Endothelial cell of umbilical vein (primary cell): ENCODE data around the gene LAG3. TPM values are rescaled to one million over a fixed set of nuclear protein-coding genes. Genes with fewer than 3 reads are reported as not detected.

Experiments used
- BruUV-seq: library from RNA; stranded (reverse); fragments of 400-500 nt; replicated peaks from 2 replicates; lab custom pipeline; 2021; lab: Mats Ljungman, UMichigan
- CTCF ChIA-PET: fragments of 300-600, 350-600 bp; sonication (Branson Sonifier 250); formaldehyde crosslinking; loops from one replicate; lab custom pipeline; 2021; ENCODE audit warnings: antibody characterized with exemption, inconsistent platforms; lab: Charles Lee
- POLR2A ChIA-PET: fragments of 300-600, 350-600 bp; sonication (Branson Sonifier 250); formaldehyde crosslinking; loops from one replicate; lab custom pipeline; 2021; ENCODE audit warnings: antibody characterized with exemption, inconsistent platforms; lab: Charles Lee
- DNase-seq: peaks from one replicate; pipeline ENCODE4 v3.0.0-alpha.2; 2011; ENCODE audit warnings: low read depth, low spot score
- FAIRE-seq: peaks from 2 replicates; lab custom pipeline; 2011; peaks lifted over from hg19 to GRCh38; lab: Jason Lieb, UNC
- H2AFZ ChIP-seq: 2 replicates; pipeline ENCODE4 v1.6.0; 2012; ENCODE audit warnings: low read depth, low read length, control low read depth, inconsistent platforms
- H3K27ac ChIP-seq: 2 replicates; pipeline ENCODE4 v1.5.1; 2011; ENCODE audit warnings: low read depth, mild to moderate bottlenecking, control low read depth, low read length, moderate library complexity; ENCODE audit not compliant: insufficient read depth
- H3K27me3 ChIP-seq, 2 experiments: 2 replicates each; pipeline versions ENCODE4 v1.6.0 to v1.6.1; 2011; ENCODE audit warnings: low read length in 2 of 2, mixed read lengths in 1 of 2; ENCODE audit not compliant: control insufficient read depth in 2 of 2, insufficient read depth in 2 of 2
- H3K36me3 ChIP-seq, 2 experiments: 2 replicates in 1 of 2; 3 replicates in 1 of 2; pipeline ENCODE4 v1.5.1; 2011; ENCODE audit warnings: low read length in 2 of 2, mild to moderate bottlenecking in 1 of 2, moderate library complexity in 1 of 2; ENCODE audit not compliant: control insufficient read depth in 2 of 2, insufficient read depth in 2 of 2; ENCODE audit errors: extremely low read depth in 1 of 2
- H3K4me1 ChIP-seq: 3 replicates; pipeline ENCODE4 v1.5.1; 2011; ENCODE audit warnings: mild to moderate bottlenecking, low read length; ENCODE audit not compliant: control insufficient read depth, insufficient read depth; ENCODE audit errors: extremely low read depth
- H3K4me2 ChIP-seq: 2 replicates; pipeline ENCODE4 v1.6.1; 2011; ENCODE audit warnings: low read length, control low read depth, mixed read lengths; ENCODE audit not compliant: insufficient read depth
- H3K4me3 ChIP-seq, 3 experiments: fragments of 200-600 bp in 1 of 3; sonication (generic), shearing (Covaris generic) in 1 of 3; replicated peaks in 1 of 3; 2 replicates each; pipeline ENCODE4 v1.5.1; 2011 to 2016; ENCODE audit warnings: control low read depth in 3 of 3, low read length in 3 of 3, mild to moderate bottlenecking in 2 of 3, inconsistent platforms in 1 of 3, low read depth in 1 of 3, moderate library complexity in 1 of 3; ENCODE audit not compliant: insufficient read depth in 1 of 3
- H3K79me2 ChIP-seq: 2 replicates; pipeline ENCODE4 v1.6.0; 2012; ENCODE audit warnings: low read length, inconsistent platforms; ENCODE audit not compliant: control insufficient read depth, insufficient read depth
- H3K9ac ChIP-seq: replicated peaks from 2 replicates; pipeline ENCODE3; 2011; ENCODE audit warnings: low read length, control low read depth; ENCODE audit not compliant: insufficient read depth; ENCODE audit errors: extremely low read depth
- H3K9me1 ChIP-seq: replicated peaks from 3 replicates; pipeline ENCODE4 v1.6.0; 2011; ENCODE audit warnings: mild to moderate bottlenecking, low read length; ENCODE audit not compliant: control insufficient read depth, insufficient read depth; ENCODE audit errors: extremely low read depth
- H3K9me3 ChIP-seq: replicated peaks from 2 replicates; pipeline ENCODE4 v1.5.1; 2012; ENCODE audit warnings: low read length, inconsistent platforms; ENCODE audit not compliant: control insufficient read depth, insufficient read depth
- H4K20me1 ChIP-seq: replicated peaks from 2 replicates; pipeline ENCODE3; 2011; ENCODE audit warnings: mild to moderate bottlenecking, low read length; ENCODE audit not compliant: control insufficient read depth, insufficient read depth; ENCODE audit errors: extremely low read depth
- EZH2 ChIP-seq: IDR thresholded peaks from 2 replicates; pipeline ENCODE4 v1.6.1; 2012; ENCODE audit warnings: borderline replicate concordance, low read depth, mild to moderate bottlenecking, moderate library complexity, low read length, inconsistent platforms; ENCODE audit not compliant: severe bottlenecking
- FOS ChIP-seq: IDR thresholded peaks from 2 replicates; pipeline ENCODE4 v1.6.1; 2011; ENCODE audit warnings: mild to moderate bottlenecking, low read length, moderate library complexity, borderline replicate concordance; ENCODE audit not compliant: insufficient read depth
- GATA2 ChIP-seq: IDR thresholded peaks from 2 replicates; pipeline ENCODE4 v1.7.0; 2011; ENCODE audit warnings: low read depth, mild to moderate bottlenecking, moderate library complexity, mixed read lengths, low read length; ENCODE audit not compliant: insufficient read length, insufficient read depth
- JUN ChIP-seq: IDR thresholded peaks from 2 replicates; pipeline ENCODE4 v1.6.1; 2011; ENCODE audit warnings: borderline replicate concordance, low read depth; ENCODE audit not compliant: insufficient read length, insufficient read depth
- MYC ChIP-seq: IDR thresholded peaks from one replicate; pipeline ENCODE4 v1.6.1; 2011; ENCODE audit warnings: mild to moderate bottlenecking, low read depth, low read length
- POLR2A ChIP-seq: IDR thresholded peaks from 2 replicates; pipeline ENCODE4 v1.6.1; 2012; ENCODE audit warnings: low read depth, mild to moderate bottlenecking, control low read depth, low read length
- POLR2AphosphoS5 ChIP-seq: IDR thresholded peaks from 2 replicates; pipeline ENCODE4 v1.6.1; 2012; ENCODE audit warnings: low read depth, mild to moderate bottlenecking, control low read depth, low read length, moderate library complexity; ENCODE audit not compliant: insufficient read depth
- dilution Hi-C: fragments of 300-500 bp; cut with MboI; formaldehyde crosslinking; loops from one replicate; pipeline ENCODE4 v1.15.0; 2019; ENCODE audit warnings: low sequenced_read_pairs; ENCODE audit not compliant: extremely low pct_ligation_motif_present
- intact Hi-C: fragments of 100-400 bp; cut with micrococcal nuclease; formaldehyde crosslinking; loops from one replicate; pipeline ENCODE4 v1.10.0; 2022
- polyA plus RNA-seq, 4 experiments: library from polyadenylated mRNA; depleted of rRNA in 3 of 4; stranded (reverse) in 3 of 4; unstranded in 1 of 4; fragments of >200 nt; gene quantifications; 2 replicates each; pipeline versions ENCODE4 v1.2.1 to v1.2.3, GENCODE V29; 2011 to 2012; ENCODE audit warnings: missing spikeins in 1 of 4
- total RNA-seq: library from RNA; stranded (reverse); gene quantifications from 2 replicates; pipeline ENCODE4 v1.2.3, GENCODE V29; 2021
- TF ChIP-seq, protein P1 (sequence below), 2 donors: IDR thresholded peaks; 1 replicate in 1 of 2; 2 replicates in 1 of 2; pipeline ENCODE4 v1.5.1; 2011; ENCODE audit warnings: low read length in 2 of 2, mild to moderate bottlenecking in 2 of 2, moderate library complexity in 2 of 2, control low read depth in 1 of 2, inconsistent platforms in 1 of 2, low read depth in 1 of 2; ENCODE audit not compliant: insufficient read depth in 1 of 2; ENCODE audit errors: extremely low read depth in 1 of 2
- TF ChIP-seq, protein P2 (sequence below): IDR thresholded peaks from 2 replicates; pipeline ENCODE4 v1.6.1; 2011; ENCODE audit not compliant: insufficient read depth, insufficient read length

The LAG3 gene
- total and polyA plus RNA-seq, 2 donors (not counting 3 experiments of a cell fraction or from before 2014, with no cell fraction given) = 1.3 to 3.8 TPM

DNA sequence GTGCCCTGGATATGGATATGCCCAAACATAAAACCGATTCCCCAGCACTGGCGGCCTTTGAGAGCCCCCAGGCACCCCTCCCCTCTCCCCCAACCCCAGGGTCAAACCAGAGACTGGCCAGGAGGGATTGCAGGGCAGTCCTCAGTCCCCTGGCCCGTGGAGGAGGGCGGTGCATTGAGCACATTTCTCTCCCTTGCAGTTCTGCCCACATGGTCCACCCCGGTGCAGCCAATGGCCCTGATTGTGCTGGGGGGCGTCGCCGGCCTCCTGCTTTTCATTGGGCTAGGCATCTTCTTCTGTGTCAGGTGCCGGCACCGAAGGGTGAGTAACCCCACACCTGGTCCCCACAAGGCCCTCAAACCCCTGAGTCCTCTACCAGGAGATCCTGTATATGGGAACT, 45.9 kb downstream of the LAG3 start:
- CTCF ChIA-PET = no interaction called here

More for the DNA sequence above, 45.9 kb downstream of the LAG3 start:
- TF ChIP-seq FOS (no peak), EZH2 (no peak), POLR2AphosphoS5 (no peak), POLR2A (no peak), MYC (no peak), JUN (no peak), GATA2 (no peak)
- TF ChIP-seq, protein P1, sequence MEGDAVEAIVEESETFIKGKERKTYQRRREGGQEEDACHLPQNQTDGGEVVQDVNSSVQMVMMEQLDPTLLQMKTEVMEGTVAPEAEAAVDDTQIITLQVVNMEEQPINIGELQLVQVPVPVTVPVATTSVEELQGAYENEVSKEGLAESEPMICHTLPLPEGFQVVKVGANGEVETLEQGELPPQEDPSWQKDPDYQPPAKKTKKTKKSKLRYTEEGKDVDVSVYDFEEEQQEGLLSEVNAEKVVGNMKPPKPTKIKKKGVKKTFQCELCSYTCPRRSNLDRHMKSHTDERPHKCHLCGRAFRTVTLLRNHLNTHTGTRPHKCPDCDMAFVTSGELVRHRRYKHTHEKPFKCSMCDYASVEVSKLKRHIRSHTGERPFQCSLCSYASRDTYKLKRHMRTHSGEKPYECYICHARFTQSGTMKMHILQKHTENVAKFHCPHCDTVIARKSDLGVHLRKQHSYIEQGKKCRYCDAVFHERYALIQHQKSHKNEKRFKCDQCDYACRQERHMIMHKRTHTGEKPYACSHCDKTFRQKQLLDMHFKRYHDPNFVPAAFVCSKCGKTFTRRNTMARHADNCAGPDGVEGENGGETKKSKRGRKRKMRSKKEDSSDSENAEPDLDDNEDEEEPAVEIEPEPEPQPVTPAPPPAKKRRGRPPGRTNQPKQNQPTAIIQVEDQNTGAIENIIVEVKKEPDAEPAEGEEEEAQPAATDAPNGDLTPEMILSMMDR (IDR thresholded peaks at IDR 0.05; ENCODE audit: extremely low read depth in 1 of 2, insufficient read depth in 1 of 2, low read depth in 1 of 2, low read length in 2 of 2) = no peak
- TF ChIP-seq, protein P2, sequence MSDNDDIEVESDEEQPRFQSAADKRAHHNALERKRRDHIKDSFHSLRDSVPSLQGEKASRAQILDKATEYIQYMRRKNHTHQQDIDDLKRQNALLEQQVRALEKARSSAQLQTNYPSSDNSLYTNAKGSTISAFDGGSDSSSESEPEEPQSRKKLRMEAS = no peak
- dilution Hi-C loops (no loop called here), intact Hi-C loops (no loop called here)
- peaks cover 12% of the 10 kb centered on the region for H3K4me1 ChIP-seq
- no peak overlapping the region for H3K4me2 ChIP-seq
- peaks cover 3 to 5% of the 10 kb centered on the region in 2 experiments for H3K27me3 ChIP-seq
- no peaks in the 10 kb centered on the region for H3K36me3 ChIP-seq
- DNase-seq (no peak), FAIRE-seq (no peak)
- H4K20me1 ChIP-seq = no peaks in the 10 kb centered on the region
- H3K9me1 ChIP-seq = no peaks in the 10 kb centered on the region
- H2AFZ ChIP-seq = no peak overlapping the region
- no peak overlapping the region for H3K4me3 ChIP-seq
- BruUV-seq = no TSS peak
- no peak overlapping the region for H3K27ac ChIP-seq
- H3K9me3 ChIP-seq = no peaks in the 10 kb centered on the region
- no peak overlapping the region for H3K9ac ChIP-seq
- POLR2A ChIA-PET = no interaction called here
- no peaks in the 10 kb centered on the region for H3K79me2 ChIP-seq
